Spleen (tissue), 7 donors: Measurements from ENCODE around the gene MEI4.

ENCODE experiments used
- POLR2A ChIP-seq, 3 donors: fragments of 450-650 bp; IDR thresholded peaks; one replicate each; pipeline ENCODE4 v1.5.1; 2017; ENCODE audit warnings: antibody characterized with exemption in 3 of 3, mild to moderate bottlenecking in 1 of 3
- TF ChIP-seq, protein P1 (sequence below), 11 experiments: fragments of 200-600 bp in 7 of 11; fragments of 450-650 bp in 4 of 11; sonication (generic) in 4 of 11; IDR thresholded peaks in 8 of 11; conservative IDR thresholded peaks in 3 of 11; 1 replicate in 7 of 11; 2 replicates in 4 of 11; pipeline versions ENCODE4 v1.4.0 to v1.8.0; 2016 to 2021; ENCODE audit warnings: antibody characterized with exemption in 11 of 11, inconsistent platforms in 4 of 11, mild to moderate bottlenecking in 1 of 11
- donor health status: DM: no; HTN: no; CAD: no; lungs with moderate emphysema.
- donor health status: DM: no; HTN: no; CAD: no.
- donor health status: DM: no; HTN: no; CAD: no.

DNA sequence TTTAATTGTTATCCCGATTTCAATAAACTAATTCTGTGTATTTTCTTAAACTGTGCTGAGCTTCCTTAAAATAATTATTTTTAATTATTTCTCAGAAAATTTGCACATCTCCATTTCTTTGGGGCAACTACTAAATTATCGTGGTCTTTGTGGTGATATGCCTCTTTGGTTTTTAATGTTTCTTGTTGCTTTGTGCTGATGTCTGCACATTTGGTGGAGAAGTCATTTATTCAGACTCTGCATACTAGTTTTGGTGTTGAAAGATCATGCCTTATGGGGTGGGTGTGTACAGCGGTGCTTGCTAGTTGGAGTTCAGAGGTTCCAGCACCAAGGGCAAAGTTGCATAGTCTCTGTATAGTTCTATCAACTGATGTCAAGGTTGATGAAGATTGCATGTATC lies 253.2 kb downstream of the MEI4 start:
- TF ChIP-seq, protein P1, sequence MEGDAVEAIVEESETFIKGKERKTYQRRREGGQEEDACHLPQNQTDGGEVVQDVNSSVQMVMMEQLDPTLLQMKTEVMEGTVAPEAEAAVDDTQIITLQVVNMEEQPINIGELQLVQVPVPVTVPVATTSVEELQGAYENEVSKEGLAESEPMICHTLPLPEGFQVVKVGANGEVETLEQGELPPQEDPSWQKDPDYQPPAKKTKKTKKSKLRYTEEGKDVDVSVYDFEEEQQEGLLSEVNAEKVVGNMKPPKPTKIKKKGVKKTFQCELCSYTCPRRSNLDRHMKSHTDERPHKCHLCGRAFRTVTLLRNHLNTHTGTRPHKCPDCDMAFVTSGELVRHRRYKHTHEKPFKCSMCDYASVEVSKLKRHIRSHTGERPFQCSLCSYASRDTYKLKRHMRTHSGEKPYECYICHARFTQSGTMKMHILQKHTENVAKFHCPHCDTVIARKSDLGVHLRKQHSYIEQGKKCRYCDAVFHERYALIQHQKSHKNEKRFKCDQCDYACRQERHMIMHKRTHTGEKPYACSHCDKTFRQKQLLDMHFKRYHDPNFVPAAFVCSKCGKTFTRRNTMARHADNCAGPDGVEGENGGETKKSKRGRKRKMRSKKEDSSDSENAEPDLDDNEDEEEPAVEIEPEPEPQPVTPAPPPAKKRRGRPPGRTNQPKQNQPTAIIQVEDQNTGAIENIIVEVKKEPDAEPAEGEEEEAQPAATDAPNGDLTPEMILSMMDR (IDR thresholded peaks at IDR 0.05 in 8 of 11, conservative IDR thresholded peaks at IDR 0.05 in 3 of 11) = no peak
- no peak for TF ChIP-seq POLR2A (IDR thresholded peaks at IDR 0.05)
